Right renal cortex interstitium (tissue), 3 donors: ENCODE measurements around the gene MDM4. TPM values are rescaled to one million over a fixed set of nuclear protein-coding genes. Genes with fewer than 3 reads are reported as not detected.
"Not testable (repeated sequence)": the region's sequence is repeated elsewhere in the genome, so short reads cannot be mapped to it uniquely, and the experiment has no call there.

Experiments used
- DNase-seq, 3 donors: peaks; one replicate each; pipeline ENCODE4 v3.0.0-alpha.2; 2013; ENCODE audit warnings: low read depth in 3 of 3, low spot score in 2 of 3
- polyA plus RNA-seq, 3 donors: library from polyadenylated mRNA; unstranded; fragments of 120-200 nt; gene quantifications; one replicate each; pipeline ENCODE4 v1.2.1, GENCODE V29; 2013; ENCODE audit not compliant: insufficient read length in 3 of 3

MDM4 gene
- polyA plus RNA-seq: 10 to 100 TPM; 22.0 to 26.6 (median 25.0) TPM

DNA sequence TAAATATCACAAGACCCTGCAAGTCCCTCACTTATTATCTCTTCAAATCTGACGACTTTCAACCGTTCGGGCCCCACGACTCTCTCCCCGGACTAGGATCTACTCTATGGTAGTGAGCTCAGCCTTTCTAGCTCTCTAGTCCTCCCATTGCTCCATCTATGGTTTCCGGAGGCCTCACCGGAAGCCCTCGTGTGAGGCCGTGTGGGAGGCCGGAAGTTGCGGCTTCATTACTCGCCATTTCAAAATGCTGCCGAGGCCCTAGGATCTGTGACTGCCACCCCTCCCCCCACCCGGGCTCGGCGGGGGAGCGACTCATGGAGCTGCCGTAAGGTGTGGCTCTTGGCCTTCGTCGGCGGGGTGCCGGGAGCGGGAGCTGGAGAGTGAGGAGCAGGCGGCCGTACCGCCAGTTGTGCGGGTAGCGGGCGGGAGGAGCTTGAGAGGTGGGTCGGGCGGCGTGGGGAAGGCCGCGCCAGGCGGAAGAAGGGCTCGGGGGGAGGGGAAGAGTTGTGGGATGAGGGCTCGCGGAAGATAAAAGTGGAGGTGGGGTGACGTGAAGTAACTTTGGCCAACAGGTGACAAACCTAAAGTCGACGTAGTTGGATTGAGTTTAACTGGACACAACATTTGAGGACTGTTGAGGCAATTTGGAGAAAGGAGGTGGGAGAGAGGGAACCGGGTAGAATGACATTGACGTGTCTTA lies at the start of gene MDM4:
MDM4 (plus strand) TSS at position 227 of the 700 bp plus-strand sequence. CDS start 9,113 bp downstream, outside the sequence.
- peak in 2 of 3 donors; percentile 90 to 94 for DNase-seq

GRCh38 chr1:204466416-204467405 lies 49.5 kb upstream of the MDM4 start:
- no peak for DNase-seq

- DNase-seq: no peak
These were observed 48.0 kb upstream of the MDM4 start for GRCh38 chr1:204468206-204468605.

DNA sequence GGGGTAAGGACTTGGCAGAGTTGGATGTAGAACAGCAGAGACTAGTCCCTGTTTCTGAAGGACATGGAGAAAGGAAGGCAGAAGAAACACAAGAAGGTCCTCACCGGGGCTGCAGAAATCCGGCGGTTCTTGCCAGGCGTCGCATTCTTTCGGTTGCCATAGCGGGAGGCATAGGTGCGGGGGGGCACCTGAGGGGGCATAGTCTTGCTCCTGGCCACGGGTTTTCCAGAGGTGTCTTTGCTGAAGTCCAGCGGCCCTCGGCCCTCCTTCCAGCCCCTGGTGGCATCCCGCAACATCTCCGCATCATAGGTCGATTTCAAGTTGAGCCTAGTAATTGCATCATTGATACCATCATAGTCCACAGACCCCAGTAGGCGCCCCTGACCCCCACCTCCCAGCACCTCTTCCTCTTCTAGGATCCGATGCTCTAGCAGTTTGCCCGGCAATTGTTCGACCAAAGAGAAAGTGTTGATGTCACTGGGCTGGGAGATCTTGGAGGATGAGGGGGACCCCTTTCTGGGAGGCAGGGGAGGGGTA lies 47.4 kb upstream of the MDM4 start:
- DNase-seq: no peak

GRCh38 chr1:204469304-204469703 lies 46.9 kb upstream of the MDM4 start:
- DNase-seq: no peak

DNA sequence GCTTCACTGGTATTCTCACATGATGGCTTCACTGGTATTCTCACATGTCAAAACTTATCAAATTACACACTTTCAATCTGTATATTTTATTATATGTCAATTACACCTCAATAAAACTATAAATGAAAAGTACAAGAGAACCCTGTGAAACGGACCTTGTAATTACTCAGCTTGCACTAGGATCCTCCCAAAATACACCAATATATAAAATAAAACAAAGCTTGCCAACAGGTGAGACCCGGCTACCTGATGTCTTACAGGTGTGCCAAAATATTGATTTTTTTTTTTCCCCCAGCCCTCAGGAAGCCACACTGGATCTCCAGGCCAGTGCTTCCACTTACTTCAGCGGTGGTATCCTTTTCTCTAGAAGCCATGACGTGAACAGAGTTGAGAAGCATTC lies 44.5 kb upstream of the MDM4 start:
- no peak for DNase-seq

GRCh38 chr1:204472660-204473059 lies 43.5 kb upstream of the MDM4 start:
- no peak for DNase-seq

DNA sequence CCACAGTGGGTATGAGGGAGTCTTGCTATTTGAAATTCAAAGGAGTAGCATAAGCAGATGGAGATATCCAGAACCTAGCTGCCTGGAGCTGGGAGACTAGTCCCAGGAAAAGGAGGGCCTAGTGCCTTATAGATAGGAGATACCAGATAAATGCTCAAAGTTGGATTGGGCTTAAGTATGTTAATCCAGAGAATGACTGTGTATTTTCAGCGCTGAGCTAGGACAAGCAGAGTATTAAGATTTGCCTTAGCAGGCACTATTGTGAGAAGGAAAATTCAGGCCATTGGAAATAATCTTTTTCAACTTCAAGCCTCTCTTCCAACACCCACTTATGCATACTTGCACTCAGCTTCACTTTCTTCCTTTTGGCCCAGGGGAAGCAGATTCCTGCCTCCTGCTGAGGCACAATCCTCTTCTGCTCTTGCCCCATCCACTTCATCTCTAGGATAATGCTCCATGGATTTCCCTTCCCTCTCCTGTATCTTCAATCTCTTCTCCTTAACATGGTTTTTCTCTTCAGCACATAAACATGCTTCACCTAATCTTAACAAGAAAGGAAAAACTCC lies 42.7 kb upstream of the MDM4 start:
- no peak for DNase-seq

GRCh38 chr1:204475656-204476432 lies 40.4 kb upstream of the MDM4 start:
- DNase-seq: no peak

DNA sequence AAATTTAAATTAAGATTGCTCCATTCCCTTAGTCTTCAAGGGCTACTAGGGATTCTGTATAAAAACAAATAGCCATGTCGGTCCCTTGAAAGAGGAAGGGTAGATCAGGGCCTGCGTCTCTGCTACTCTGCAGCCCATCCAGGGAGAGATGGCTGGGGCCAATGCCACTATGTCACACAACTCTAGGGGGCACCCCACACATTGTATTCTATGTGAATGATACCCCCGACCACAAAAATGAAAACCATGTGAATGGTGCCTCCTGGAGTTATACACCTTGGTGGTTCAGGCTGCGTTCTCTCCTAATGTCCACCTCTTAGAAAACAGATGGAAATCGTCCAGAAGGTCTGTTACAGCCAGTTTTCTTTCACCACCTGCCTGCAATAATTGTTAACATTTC lies 39.6 kb upstream of the MDM4 start:
- no peak for DNase-seq

- no peak for DNase-seq
These were observed 39.0 kb upstream of the MDM4 start for GRCh38 chr1:204477036-204477740.

DNA sequence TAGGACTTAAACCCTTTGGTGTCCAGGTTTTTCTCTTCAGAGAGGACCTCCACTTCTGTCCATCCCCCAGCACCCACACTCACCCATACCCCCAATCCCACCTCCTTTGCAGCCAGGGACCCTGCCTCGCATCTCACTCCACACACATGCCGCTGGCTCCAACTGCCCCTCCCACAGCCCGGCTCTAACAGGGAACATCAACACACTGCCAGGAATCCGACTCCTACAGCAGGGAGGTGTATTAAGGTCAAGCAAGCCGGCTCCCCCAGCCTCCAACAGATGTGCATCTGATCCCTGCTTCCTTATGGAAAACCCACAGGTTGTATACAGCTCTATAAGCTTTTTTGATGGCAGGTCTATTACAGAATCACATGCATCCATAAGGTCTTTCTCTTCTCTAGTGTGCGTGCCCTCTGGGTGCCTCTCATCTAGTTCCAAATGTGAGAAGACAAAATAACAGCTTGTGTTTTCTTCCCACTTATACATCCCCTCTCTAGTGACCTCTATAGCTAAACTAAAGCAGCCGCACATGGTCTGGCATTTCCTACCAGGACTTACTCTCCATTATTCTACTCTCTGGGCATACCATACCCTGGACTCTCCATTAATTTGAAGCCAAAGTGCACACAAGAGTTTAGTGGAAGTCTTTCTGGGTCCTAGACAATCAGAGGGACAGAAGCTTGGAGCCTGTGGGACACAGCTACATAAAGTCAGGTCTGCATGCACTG lies 37.9 kb upstream of the MDM4 start:
- no peak for DNase-seq

- no peak for DNase-seq
These were observed 37.3 kb upstream of the MDM4 start for GRCh38 chr1:204478921-204479320.

- DNase-seq: no peak
These were observed 36.6 kb upstream of the MDM4 start for GRCh38 chr1:204479387-204480136.

DNA sequence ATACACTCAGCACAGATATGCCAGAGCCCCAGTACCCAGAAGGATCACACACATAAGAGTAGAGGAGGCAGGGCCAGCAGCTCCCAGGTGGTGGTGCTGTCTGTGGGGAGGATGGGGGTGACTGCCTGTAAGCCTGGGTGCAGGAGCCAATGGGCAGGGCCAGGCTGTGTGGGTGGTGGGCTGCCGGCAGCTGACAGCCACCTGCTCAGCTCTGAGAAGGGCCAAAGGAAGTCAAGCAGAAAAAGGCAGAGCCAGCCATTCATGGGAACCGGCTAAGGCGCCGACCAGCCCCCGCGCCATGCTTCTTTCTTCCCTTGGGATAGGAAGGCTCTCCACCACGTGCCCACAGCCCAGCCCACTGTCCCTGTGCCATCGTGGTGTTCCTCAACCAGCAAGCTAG lies 35.7 kb upstream of the MDM4 start:
- DNase-seq: no peak

- no peak for DNase-seq
These were observed 32.4 kb upstream of the MDM4 start for GRCh38 chr1:204483791-204484190.

DNA sequence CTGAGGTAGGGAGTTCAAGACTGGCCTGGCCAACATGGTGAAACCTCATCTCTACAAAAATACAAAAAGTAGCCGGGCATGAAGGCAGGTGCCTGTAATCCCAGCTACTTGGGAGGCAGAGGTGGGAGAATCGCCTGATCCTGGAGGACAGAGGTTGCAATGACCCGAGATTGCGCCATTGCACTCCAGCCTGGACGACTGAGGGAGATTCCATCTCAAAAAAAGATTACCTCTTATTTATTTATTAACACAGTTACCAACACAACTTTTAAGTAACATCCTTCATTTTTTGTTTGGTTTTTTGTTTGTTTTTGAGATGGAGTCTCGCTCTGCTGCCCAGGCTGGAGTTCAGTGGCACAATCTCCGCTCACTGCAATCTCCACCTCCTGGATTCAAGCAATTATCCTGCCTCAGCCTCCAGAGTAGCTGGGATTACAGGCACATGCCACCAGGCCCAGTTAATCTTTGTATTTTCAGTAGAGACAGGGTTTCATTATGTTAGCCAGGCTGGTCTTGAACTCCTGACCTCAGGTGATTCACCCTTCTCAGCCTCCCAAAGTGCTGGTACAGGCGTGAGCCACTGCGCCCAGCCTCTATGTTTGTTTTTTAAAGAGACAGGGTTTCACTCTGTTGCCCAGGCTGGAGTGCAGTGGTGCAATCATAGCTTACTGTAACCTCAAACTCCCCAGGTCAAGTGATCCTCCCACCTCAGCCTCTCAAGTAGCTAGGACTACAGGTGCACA lies 29.5 kb upstream of the MDM4 start:
- DNase-seq: not testable (repeated sequence)

- no peak for DNase-seq
These were observed 29.0 kb upstream of the MDM4 start for GRCh38 chr1:204487256-204487615.
